ENCODE measurements around the gene MARK3. TPM values are rescaled to one million over a fixed set of nuclear protein-coding genes. Genes with fewer than 3 reads are reported as not detected.
A peak's percentile ranks its signal among the peaks of the same experiment; 100 is the strongest.

The MARK3 gene
- total and polyA plus RNA-seq, 2 of the 13 experiments (the other 11 are each of a cell fraction or from before 2014, with no cell fraction given), result 47.7 to 56.6 TPM

DNA sequence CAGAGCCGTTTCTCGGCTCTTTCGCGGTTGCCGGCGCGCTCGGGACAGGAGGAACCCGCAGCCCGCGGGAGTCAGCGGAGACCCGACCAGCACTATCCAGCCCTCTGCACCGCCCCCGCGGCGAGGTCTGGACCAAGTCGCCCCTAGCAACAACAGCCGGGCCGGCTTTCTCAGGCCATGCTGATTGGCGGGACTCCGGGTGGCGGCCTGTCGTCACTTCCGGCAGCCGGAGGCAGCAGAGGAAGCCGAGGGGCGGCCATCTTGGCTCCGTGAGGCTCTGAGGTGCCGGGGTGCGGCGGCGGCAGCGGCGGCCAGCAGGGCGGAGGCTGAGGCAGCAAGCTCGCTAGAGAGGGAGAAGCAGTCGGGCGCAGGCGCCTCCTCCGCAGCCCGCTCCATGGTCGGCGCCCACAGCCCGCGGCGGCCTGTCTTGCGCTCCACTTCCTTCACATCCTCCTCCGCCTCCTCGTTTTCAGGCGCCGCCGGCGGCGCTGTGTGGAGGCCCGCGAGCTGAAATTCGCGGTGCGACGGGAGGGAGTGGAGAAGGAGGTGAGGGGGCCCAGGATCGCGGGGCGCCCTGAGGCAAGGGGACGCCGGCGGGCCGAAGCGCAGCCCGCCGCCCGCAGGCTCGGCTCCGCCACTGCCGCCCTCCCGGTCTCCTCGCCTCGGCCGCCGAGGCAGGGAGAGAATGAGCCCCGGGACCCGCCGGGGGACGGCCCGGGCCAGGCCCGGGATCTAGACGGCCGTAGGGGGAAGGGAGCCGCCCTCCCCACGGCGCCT is at the start of gene MARK3 (continued):
- TF ChIP-seq GATA4 (IDR thresholded peaks at IDR 0.05; ENCODE audit: borderline replicate concordance, low read depth), result peak; percentile 40; the same call in 1 of the 2 replicates
- no peak for TF ChIP-seq ZNF792 (CRISPR knock-in tag; IDR thresholded peaks at IDR 0.05)
- TF ChIP-seq CC2D1A (CRISPR knock-in tag; IDR thresholded peaks at IDR 0.05), result 0 out of 2 replicates have a peak, but pooled peaks have one; percentile 42
- no peak for TF ChIP-seq TEAD2 (CRISPR knock-in tag; IDR thresholded peaks at IDR 0.05)
- TF ChIP-seq ZNF644 (CRISPR knock-in tag; IDR thresholded peaks at IDR 0.05; ENCODE audit: low read depth), result no peak
- TF ChIP-seq, protein P1, sequence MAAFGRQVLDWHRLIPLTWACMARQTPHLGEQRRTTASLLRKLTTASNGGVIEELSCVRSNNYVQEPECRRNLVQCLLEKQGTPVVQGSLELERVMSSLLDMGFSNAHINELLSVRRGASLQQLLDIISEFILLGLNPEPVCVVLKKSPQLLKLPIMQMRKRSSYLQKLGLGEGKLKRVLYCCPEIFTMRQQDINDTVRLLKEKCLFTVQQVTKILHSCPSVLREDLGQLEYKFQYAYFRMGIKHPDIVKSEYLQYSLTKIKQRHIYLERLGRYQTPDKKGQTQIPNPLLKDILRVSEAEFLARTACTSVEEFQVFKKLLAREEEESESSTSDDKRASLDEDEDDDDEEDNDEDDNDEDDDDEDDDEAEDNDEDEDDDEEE (CRISPR knock-in tag; IDR thresholded peaks at IDR 0.05), result no peak; the same call in 1 of the 2 replicates
- no peak for TF ChIP-seq ZNF615 (CRISPR knock-in tag; IDR thresholded peaks at IDR 0.05; ENCODE audit: borderline replicate concordance)
- TF ChIP-seq STAG1 (CRISPR knock-in tag; IDR thresholded peaks at IDR 0.05), result no peak
- TF ChIP-seq, protein P2, sequence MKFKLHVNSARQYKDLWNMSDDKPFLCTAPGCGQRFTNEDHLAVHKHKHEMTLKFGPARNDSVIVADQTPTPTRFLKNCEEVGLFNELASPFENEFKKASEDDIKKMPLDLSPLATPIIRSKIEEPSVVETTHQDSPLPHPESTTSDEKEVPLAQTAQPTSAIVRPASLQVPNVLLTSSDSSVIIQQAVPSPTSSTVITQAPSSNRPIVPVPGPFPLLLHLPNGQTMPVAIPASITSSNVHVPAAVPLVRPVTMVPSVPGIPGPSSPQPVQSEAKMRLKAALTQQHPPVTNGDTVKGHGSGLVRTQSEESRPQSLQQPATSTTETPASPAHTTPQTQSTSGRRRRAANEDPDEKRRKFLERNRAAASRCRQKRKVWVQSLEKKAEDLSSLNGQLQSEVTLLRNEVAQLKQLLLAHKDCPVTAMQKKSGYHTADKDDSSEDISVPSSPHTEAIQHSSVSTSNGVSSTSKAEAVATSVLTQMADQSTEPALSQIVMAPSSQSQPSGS (CRISPR knock-in tag; IDR thresholded peaks at IDR 0.05), result no peak
- TF ChIP-seq SOX6 (IDR thresholded peaks at IDR 0.05), result no peak
- TF ChIP-seq SOX6 (CRISPR knock-in tag; IDR thresholded peaks at IDR 0.05), result peak; percentile 42
- TF ChIP-seq ZNF674 (CRISPR knock-in tag; IDR thresholded peaks at IDR 0.05; ENCODE audit: low read depth), result no peak
- TF ChIP-seq TFDP1 (CRISPR knock-in tag; IDR thresholded peaks at IDR 0.05; ENCODE audit: borderline replicate concordance), result no peak
- TF ChIP-seq ZNF747 (CRISPR knock-in tag; IDR thresholded peaks at IDR 0.05; ENCODE audit: borderline replicate concordance), result peak; percentile 50; the same call in 1 of the 2 replicates
- TF ChIP-seq, protein P3, sequence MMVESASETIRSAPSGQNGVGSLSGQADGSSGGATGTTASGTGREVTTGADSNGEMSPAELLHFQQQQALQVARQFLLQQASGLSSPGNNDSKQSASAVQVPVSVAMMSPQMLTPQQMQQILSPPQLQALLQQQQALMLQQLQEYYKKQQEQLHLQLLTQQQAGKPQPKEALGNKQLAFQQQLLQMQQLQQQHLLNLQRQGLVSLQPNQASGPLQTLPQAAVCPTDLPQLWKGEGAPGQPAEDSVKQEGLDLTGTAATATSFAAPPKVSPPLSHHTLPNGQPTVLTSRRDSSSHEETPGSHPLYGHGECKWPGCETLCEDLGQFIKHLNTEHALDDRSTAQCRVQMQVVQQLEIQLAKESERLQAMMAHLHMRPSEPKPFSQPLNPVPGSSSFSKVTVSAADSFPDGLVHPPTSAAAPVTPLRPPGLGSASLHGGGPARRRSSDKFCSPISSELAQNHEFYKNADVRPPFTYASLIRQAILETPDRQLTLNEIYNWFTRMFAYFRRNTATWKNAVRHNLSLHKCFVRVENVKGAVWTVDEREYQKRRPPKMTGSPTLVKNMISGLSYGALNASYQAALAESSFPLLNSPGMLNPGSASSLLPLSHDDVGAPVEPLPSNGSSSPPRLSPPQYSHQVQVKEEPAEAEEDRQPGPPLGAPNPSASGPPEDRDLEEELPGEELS (CRISPR knock-in tag; IDR thresholded peaks at IDR 0.05), result peak; percentile 26; the same call in 1 of the 2 replicates
- no peak for TF ChIP-seq ZNF24 (IDR thresholded peaks at IDR 0.05)
- no peak for TF ChIP-seq ZMYM3 (CRISPR knock-in tag; IDR thresholded peaks at IDR 0.05)
- no peak for TF ChIP-seq ZNF589 (CRISPR knock-in tag; conservative IDR thresholded peaks at IDR 0.05)
- no peak for TF ChIP-seq FOXM1 (CRISPR knock-in tag; IDR thresholded peaks at IDR 0.05)
- no peak for TF ChIP-seq ZNF619 (CRISPR knock-in tag; IDR thresholded peaks at IDR 0.05)
- 0 out of 2 replicates have a peak, but pooled peaks have one; percentile 32 for TF ChIP-seq ZNF138 (CRISPR knock-in tag; IDR thresholded peaks at IDR 0.05; ENCODE audit: low read depth)
- peak; percentile 59; the same call in 1 of the 2 replicates for TF ChIP-seq ZNF772 (CRISPR knock-in tag; IDR thresholded peaks at IDR 0.05)
